T-helper 2 cell treated with Interferon-gamma antibody and Interleukin-4, amounts not matched to agents 5 μg/mL and 100 μg/mL, for 36 hours (primary cell): ENCODE measurements around the gene GRK6.

ENCODE experiments used
- DNase-seq: peaks from one replicate; pipeline ENCODE4 v3.0.0; 2021; ENCODE audit warnings: low spot score
- H3K27ac Mint-ChIP-seq: one replicate; pipeline ENCODE4 v1.8.0; 2021; ENCODE audit warnings: mild to moderate bottlenecking, mixed read lengths
- H3K27me3 Mint-ChIP-seq: one replicate; pipeline ENCODE4 v1.8.0; 2021; ENCODE audit warnings: low read depth, mixed read lengths
- H3K36me3 Mint-ChIP-seq: one replicate; pipeline ENCODE4 v1.8.0; 2021; ENCODE audit warnings: low read depth, mixed read lengths
- H3K4me1 Mint-ChIP-seq: one replicate; pipeline ENCODE4 v1.8.0; 2021; ENCODE audit warnings: low read depth, mixed read lengths
- H3K4me3 Mint-ChIP-seq: one replicate; pipeline ENCODE4 v1.8.0; 2022; ENCODE audit warnings: mild to moderate bottlenecking, moderate library complexity, mixed read lengths
- H3K9me3 Mint-ChIP-seq: one replicate; pipeline ENCODE4 v1.8.0; 2021; ENCODE audit warnings: mixed read lengths

GRK6 gene

DNA sequence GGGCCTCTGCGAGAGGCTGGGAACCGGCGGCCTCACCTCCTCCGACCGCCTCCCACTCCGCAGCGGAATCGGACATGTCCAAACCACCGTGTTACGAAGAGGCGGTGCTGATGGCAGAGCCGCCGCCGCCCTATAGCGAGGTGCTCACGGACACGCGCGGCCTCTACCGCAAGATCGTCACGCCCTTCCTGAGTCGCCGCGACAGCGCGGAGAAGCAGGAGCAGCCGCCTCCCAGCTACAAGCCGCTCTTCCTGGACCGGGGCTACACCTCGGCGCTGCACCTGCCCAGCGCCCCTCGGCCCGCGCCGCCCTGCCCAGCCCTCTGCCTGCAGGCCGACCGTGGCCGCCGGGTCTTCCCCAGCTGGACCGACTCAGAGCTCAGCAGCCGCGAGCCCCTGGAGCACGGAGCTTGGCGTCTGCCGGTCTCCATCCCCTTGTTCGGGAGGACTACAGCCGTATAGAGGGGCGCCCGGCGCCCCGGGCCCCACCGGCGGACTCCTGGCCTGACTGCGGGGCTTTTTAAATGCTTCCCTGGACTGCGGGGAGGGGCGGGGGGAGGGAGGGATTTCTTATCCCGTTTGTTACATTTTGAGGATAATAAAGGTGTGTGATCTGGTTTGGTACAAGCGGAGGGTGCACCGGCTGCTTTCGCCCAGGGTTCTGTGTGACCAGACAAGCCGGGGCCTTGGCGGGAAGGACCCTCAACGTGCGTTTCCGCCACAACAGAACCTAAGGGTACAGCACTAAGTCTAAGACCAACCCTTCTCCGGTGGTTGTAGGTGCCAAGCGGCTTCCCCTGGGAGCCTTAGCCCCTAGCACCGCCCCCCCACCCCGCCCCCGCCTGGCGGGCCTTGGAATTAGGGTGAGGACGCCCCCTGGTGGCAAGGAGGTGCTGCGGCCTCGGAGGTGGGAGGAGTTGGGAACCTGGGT is 29.4 kb downstream of the GRK6 start:
- Mint-ChIP-seq H3K9me3 (no peaks in the 10 kb centered on the region), H3K27ac (peak overlapping the region; percentile 86), H3K36me3 (no peaks in the 10 kb centered on the region), H3K27me3 (peaks cover 11% of the 10 kb centered on the region), H3K4me3 (peak overlapping the region; percentile 85), H3K4me1 (peaks cover 13% of the 10 kb centered on the region)
- peak; percentile 85 for DNase-seq

GRCh38 chr5:177456591-177456964 is 30.1 kb downstream of the GRK6 start:
- H3K27ac Mint-ChIP-seq = peak overlapping the region; percentile 36

DNA sequence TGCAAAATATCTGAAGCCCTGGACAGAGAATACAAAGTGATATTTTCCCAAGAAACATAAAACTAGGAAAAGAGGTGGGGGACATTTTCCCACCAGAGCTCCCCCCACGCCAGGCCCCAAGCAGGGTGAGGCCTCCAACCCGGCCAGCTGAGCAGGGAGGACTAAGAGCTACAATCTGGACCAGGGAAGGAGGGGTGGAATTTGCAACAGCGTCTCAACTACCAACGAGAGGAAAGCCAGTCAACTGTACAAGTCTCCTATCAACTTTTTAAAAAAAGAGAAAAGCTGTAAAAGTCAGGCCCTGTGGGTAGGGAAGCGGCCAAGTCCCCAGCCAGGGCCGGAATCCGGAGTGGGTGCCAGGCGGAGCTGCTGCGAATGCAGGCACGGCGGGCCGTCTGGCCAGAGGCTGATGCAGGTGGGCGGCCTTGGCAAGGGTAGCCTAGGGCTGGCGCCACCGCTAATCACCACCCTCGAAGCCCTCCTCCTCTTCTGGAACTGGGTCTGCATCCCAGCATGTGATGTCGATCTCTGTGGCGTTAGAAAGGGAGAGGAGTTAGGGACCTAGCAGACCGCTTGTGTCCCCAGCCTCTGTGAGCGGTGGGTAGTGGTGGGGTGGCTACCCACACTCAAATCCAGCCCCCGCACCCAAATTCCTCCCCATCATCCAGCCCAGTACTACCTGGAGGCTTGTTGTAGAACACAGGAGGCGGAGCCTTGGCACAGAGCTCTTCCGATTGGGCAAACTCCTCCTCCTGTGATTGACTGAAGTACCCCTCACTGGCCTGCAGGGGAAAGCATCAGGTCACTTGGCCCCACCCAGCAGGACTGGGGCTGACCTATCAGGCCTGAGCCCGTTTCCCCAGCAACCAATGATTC is 30.7 kb downstream of the GRK6 start:
- Mint-ChIP-seq H3K27ac (no peak overlapping the region), H3K4me1 (peaks cover 20% of the 10 kb centered on the region), H3K9me3 (no peaks in the 10 kb centered on the region), H3K36me3 (peaks cover 2% of the 10 kb centered on the region), H3K27me3 (peaks cover 6% of the 10 kb centered on the region), H3K4me3 (peak overlapping the region; percentile 34)
- peak; percentile 73 for DNase-seq

More at GRCh38 chr5:177456591-177456964, 30.1 kb downstream of the GRK6 start:
- peaks cover 2% of the 10 kb centered on the region for H3K36me3 Mint-ChIP-seq
- peaks cover 17% of the 10 kb centered on the region for H3K4me1 Mint-ChIP-seq
- peaks cover 11% of the 10 kb centered on the region for H3K27me3 Mint-ChIP-seq
- H3K4me3 Mint-ChIP-seq = peak overlapping the region; percentile 48
- no peaks in the 10 kb centered on the region for H3K9me3 Mint-ChIP-seq
- DNase-seq = no peak

- H3K4me3 Mint-ChIP-seq = no peak overlapping the region
- H3K4me1 Mint-ChIP-seq = peaks cover 25% of the 10 kb centered on the region
- H3K36me3 Mint-ChIP-seq = peaks cover 2% of the 10 kb centered on the region
- no peak overlapping the region for H3K27ac Mint-ChIP-seq
- DNase-seq = no peak
- peaks cover 3% of the 10 kb centered on the region for H3K27me3 Mint-ChIP-seq
- H3K9me3 Mint-ChIP-seq = no peaks in the 10 kb centered on the region
These were observed 31.6 kb downstream of the GRK6 start for GRCh38 chr5:177457852-177458681.

DNA sequence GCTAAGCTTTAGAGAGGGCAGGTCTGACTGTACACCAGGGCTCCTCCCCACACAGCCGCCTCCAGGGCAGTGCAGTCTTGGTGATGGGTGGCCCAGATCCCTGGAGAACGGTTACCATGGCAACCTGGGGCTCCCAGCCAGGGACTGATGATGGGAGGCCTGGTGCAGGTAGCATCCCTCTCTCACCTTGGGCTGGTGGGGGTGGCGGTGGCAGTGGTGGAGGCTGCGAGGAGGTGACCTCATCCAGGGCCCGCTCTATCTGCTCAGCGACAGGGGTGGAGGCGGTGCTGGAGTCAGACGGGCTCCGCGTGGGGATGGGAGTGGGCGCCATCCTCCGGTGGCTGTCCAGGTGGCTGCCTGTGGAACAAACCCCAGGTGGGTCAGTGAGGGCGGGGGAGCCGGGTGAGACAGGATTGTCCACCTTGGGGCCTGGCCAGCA is 32.5 kb downstream of the GRK6 start:
- no peak for DNase-seq
- Mint-ChIP-seq H3K36me3 (peaks cover 2% of the 10 kb centered on the region), H3K4me1 (peaks cover 22% of the 10 kb centered on the region), H3K9me3 (no peaks in the 10 kb centered on the region), H3K4me3 (no peak overlapping the region), H3K27me3 (no peaks in the 10 kb centered on the region), H3K27ac (no peak overlapping the region)

GRCh38 chr5:177459357-177459756 is 32.9 kb downstream of the GRK6 start:
- Mint-ChIP-seq H3K27ac (no peak overlapping the region), H3K27me3 (no peaks in the 10 kb centered on the region)

DNA sequence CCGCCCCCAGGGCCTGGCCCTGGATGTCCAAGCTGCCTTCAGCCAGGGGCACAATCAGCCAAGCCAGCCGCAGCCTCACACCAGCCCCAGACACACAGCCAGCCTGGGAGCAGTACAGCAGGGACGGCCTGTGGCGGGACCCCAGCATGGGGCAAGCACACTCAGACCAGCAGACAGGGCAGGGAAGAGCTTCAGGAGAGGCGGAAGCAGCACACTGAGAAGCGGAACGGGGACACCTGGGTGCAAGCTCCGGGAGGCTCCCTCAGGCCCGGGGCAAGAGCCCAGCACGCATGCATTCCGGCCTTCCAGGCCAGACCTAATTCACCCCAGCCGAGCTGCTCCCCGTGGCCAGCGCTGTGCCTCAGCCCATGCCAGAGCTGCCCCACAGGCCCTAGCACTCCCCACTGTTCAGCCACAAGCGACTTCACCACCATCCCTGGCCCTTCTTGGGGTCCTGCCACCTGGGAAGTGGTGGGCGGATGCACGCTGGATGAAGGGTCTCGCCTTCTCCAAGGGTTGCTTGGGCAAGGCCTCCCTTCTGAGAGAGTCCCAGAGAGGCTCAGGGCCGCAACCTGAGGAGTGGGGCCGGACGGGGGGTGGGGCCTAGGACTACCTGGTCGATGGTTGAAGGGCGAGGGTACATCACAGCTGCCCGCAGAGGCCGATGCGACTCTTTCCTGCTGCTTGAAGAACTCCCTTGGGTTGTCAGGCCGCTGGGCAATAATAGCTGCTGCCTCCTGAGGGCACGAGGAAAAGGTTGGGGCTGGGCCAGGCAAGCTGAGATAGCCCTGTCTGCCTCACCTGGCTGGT is 33.5 kb downstream of the GRK6 start:
- H3K4me3 Mint-ChIP-seq = no peak overlapping the region
- DNase-seq = no peak
- no peak overlapping the region for H3K27ac Mint-ChIP-seq
- H3K27me3 Mint-ChIP-seq = no peaks in the 10 kb centered on the region
- no peaks in the 10 kb centered on the region for H3K9me3 Mint-ChIP-seq
- peaks cover 21% of the 10 kb centered on the region for H3K4me1 Mint-ChIP-seq
- peaks cover 2% of the 10 kb centered on the region for H3K36me3 Mint-ChIP-seq

More at GRCh38 chr5:177459357-177459756, 32.9 kb downstream of the GRK6 start:
- no peak for DNase-seq
- Mint-ChIP-seq H3K9me3 (no peaks in the 10 kb centered on the region), H3K4me1 (peaks cover 21% of the 10 kb centered on the region), H3K36me3 (peaks cover 2% of the 10 kb centered on the region), H3K4me3 (no peak overlapping the region)

DNA sequence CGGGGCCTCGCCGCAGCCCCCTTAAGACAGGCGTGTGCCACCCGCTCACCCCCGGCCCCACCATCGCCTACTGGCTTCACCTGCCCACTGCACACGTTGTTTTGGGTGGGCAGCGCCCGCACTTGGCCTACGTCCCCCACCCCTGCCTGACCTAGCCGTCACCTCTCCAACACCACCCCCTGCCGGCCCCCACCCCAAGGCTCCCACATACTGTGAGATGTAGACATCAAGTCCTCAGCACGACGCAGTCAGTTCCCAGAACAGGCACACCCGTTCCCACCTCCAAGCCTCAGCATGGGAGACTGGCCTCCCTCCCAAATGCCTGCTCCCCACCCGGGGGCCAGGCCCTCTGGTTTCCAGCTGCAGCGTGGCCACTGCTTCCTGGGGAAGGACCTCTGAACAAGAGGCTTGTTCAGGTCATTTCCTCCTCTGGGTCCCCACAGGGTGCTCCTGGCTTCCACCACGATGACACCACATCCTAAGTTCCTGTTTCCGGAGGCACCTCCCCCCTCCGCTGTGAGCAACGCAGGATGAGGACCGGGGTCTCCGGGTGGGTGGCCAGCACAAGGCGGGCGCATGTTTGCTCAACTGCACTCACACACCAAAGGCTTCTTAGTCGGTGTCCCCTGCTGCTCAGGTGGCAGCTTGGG is 35.7 kb downstream of the GRK6 start:
- no peak for DNase-seq
- H3K27ac Mint-ChIP-seq = peak overlapping the region; percentile 36
- no peaks in the 10 kb centered on the region for H3K9me3 Mint-ChIP-seq
- H3K4me3 Mint-ChIP-seq = no peak overlapping the region
- H3K4me1 Mint-ChIP-seq = peaks cover 17% of the 10 kb centered on the region
- peaks cover 7% of the 10 kb centered on the region for H3K36me3 Mint-ChIP-seq
- no peaks in the 10 kb centered on the region for H3K27me3 Mint-ChIP-seq

GRCh38 chr5:177465044-177465443 is 38.6 kb downstream of the GRK6 start:
- no peak overlapping the region for H3K4me3 Mint-ChIP-seq
- peaks cover 15% of the 10 kb centered on the region for H3K4me1 Mint-ChIP-seq
- no peaks in the 10 kb centered on the region for H3K27me3 Mint-ChIP-seq
- H3K36me3 Mint-ChIP-seq = peaks cover 7% of the 10 kb centered on the region
- H3K9me3 Mint-ChIP-seq = no peaks in the 10 kb centered on the region
- no peak overlapping the region for H3K27ac Mint-ChIP-seq
- DNase-seq = no peak

DNA sequence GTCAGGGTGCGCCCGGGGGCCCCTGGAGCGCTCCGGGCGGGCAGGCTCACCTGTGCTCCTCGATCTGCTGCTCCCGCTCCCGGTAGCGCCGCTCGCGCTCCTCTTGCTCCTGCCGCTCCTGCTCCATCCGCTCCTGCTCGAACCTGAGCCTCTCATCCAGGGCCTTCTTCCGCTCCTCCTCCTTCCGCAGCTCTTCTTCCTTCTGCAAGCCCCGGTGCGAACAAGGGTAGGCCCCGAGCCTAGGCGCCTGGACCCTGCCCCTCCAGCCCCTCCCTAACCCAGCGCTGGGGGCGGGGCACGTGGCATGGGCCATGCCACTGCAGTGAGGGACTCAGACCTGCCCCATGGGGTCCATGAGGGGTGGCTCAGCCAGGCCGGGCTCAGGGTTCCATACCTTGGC is 40.4 kb downstream of the GRK6 start:
- H3K4me1 Mint-ChIP-seq = peaks cover 13% of the 10 kb centered on the region
- H3K27ac Mint-ChIP-seq = no peak overlapping the region
- H3K27me3 Mint-ChIP-seq = no peaks in the 10 kb centered on the region
- H3K4me3 Mint-ChIP-seq = no peak overlapping the region
- H3K9me3 Mint-ChIP-seq = no peaks in the 10 kb centered on the region
- peaks cover 5% of the 10 kb centered on the region for H3K36me3 Mint-ChIP-seq
- no peak for DNase-seq

DNA sequence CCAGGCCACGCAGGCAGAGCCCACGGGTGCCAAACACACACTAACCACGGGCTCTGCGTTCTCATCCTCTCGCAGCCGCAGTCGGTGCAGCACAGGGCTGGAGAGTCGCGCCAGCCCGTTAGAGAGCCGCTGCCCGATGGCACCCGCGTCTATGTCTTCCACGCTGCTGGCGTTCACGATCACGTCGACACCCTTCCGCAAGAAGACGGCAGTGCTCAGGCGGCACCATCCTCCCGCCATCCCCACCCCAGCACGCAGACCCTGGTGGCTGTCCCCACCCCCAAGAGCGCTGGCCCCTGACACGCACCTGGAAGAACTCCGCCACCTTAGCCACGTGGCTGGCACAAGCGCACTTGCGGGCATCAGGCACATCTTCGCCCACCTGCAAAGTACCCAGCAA is 41.0 kb downstream of the GRK6 start:
- Mint-ChIP-seq H3K27me3 (no peaks in the 10 kb centered on the region), H3K4me1 (peaks cover 8% of the 10 kb centered on the region), H3K9me3 (no peaks in the 10 kb centered on the region), H3K36me3 (peaks cover 5% of the 10 kb centered on the region), H3K27ac (no peak overlapping the region), H3K4me3 (no peak overlapping the region)
- no peak for DNase-seq

- DNase-seq = no peak
- peaks cover 5% of the 10 kb centered on the region for H3K36me3 Mint-ChIP-seq
- no peaks in the 10 kb centered on the region for H3K27me3 Mint-ChIP-seq
- H3K4me3 Mint-ChIP-seq = no peak overlapping the region
- H3K27ac Mint-ChIP-seq = no peak overlapping the region
- H3K4me1 Mint-ChIP-seq = peaks cover 4% of the 10 kb centered on the region
- no peaks in the 10 kb centered on the region for H3K9me3 Mint-ChIP-seq
These were observed 41.8 kb downstream of the GRK6 start for GRCh38 chr5:177468329-177468684.
